Body of pancreas (tissue), 4 donors: ENCODE data around the gene SLC2A4RG. TPM values are rescaled to one million over a fixed set of nuclear protein-coding genes. Genes with fewer than 3 reads are reported as not detected.

Source experiments
- ATAC-seq: fragments of 150-250 bp; one replicate; pipeline ENCODE4 v1.9.1; 2016
- DNase-seq, 4 donors: peaks; one replicate each; pipeline ENCODE4 v3.0.0-alpha.2; 2019
- H3K27ac ChIP-seq, 4 donors: fragments of 200-600 bp; sonication (generic); 1 replicate in 3 of 4; 2 replicates in 1 of 4; pipeline versions ENCODE4 v1.5.1 to v1.6.1; 2016 to 2019; ENCODE audit warnings: mild to moderate bottlenecking in 1 of 4, mixed read lengths in 1 of 4, moderate library complexity in 1 of 4
- H3K27me3 ChIP-seq, 2 donors: fragments of 200-600 bp; sonication (generic); one replicate each; pipeline ENCODE4 v1.6.0; 2016; ENCODE audit warnings: mild to moderate bottlenecking in 1 of 2
- H3K36me3 ChIP-seq, 2 donors: fragments of 200-600 bp; sonication (generic); replicated peaks in 1 of 2; 2 replicates each; pipeline ENCODE4 v1.5.1; 2016; ENCODE audit warnings: low read depth in 2 of 2; ENCODE audit not compliant: insufficient read depth in 1 of 2
- H3K4me1 ChIP-seq: fragments of 200-600 bp; sonication (generic); one replicate; pipeline ENCODE4 v1.6.0; 2016
- H3K4me3 ChIP-seq, 2 donors: fragments of 200-600 bp; sonication (generic); 1 replicate in 1 of 2; 2 replicates in 1 of 2; pipeline ENCODE4 v1.5.1; 2016 to 2019
- H3K9me3 ChIP-seq, 3 donors: fragments of 200-600 bp; sonication (generic); 1 replicate in 2 of 3; 2 replicates in 1 of 3; pipeline ENCODE4 v1.5.1; 2016
- POLR2A ChIP-seq, 3 donors: fragments of 450-650 bp; IDR thresholded peaks; one replicate each; pipeline ENCODE4 v1.6.1; 2016; ENCODE audit warnings: antibody characterized with exemption in 3 of 3, mild to moderate bottlenecking in 2 of 3
- WGBS, 2 donors: methylation state at CpG; one replicate each; pipeline ENCODE4 v1.1.5; 2017; 5-methylcytosine and 5-hydroxymethylcytosine counted together
- intact Hi-C: fragments of 100-400 bp; cut with DNase I; formaldehyde crosslinking; loops from one replicate; pipeline ENCODE4 v1.15.1; 2023
- total RNA-seq, 2 donors: library from RNA; depleted of rRNA; stranded (reverse); fragments of >200 nt; gene quantifications; one replicate each; pipeline ENCODE4 v1.1.0, GENCODE V29; 2016
- TF ChIP-seq, protein P1 (sequence below), 7 experiments: fragments of 450-650 bp in 4 of 7; fragments of 200-600 bp in 3 of 7; sonication (generic) in 3 of 7; IDR thresholded peaks; one replicate each; pipeline ENCODE4 v1.5.1; 2016 to 2019; ENCODE audit warnings: antibody characterized with exemption in 7 of 7

Gene SLC2A4RG
- total RNA-seq, 2 donors from 2014 or later = 30.9 to 69.5 TPM

GRCh38 chr20:63692436-63693082 is 47.0 kb upstream of the SLC2A4RG start:
- ATAC-seq = no peak
- no peaks in the 10 kb centered on the region for H3K36me3 ChIP-seq
- H3K4me1 ChIP-seq = peaks cover 20% of the 10 kb centered on the region
- 72 to 77% methylated on average over 14 to 20 of the region's 20 CpGs for WGBS, 2 donors
- no peak for TF ChIP-seq POLR2A (IDR thresholded peaks at IDR 0.05)
- TF ChIP-seq, protein P1, sequence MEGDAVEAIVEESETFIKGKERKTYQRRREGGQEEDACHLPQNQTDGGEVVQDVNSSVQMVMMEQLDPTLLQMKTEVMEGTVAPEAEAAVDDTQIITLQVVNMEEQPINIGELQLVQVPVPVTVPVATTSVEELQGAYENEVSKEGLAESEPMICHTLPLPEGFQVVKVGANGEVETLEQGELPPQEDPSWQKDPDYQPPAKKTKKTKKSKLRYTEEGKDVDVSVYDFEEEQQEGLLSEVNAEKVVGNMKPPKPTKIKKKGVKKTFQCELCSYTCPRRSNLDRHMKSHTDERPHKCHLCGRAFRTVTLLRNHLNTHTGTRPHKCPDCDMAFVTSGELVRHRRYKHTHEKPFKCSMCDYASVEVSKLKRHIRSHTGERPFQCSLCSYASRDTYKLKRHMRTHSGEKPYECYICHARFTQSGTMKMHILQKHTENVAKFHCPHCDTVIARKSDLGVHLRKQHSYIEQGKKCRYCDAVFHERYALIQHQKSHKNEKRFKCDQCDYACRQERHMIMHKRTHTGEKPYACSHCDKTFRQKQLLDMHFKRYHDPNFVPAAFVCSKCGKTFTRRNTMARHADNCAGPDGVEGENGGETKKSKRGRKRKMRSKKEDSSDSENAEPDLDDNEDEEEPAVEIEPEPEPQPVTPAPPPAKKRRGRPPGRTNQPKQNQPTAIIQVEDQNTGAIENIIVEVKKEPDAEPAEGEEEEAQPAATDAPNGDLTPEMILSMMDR (IDR thresholded peaks at IDR 0.05) = no peak
- H3K27me3 ChIP-seq = no peaks in the 10 kb centered on the region
- no peak overlapping the region for H3K4me3 ChIP-seq
- intact Hi-C loops = no loop called here
- no peaks in the 10 kb centered on the region for H3K9me3 ChIP-seq
- DNase-seq = no peak
- H3K27ac ChIP-seq = peak overlapping the region in 1 of 4 donors; percentile 5

- intact Hi-C loops = no loop called here
- whole genome bisulfite sequencing, 2 donors = 57 to 91% methylated on average over 1 to 10 of the region's 10 CpGs
- Histone ChIP-seq H3K4me3 (no peak overlapping the region), H3K27ac (no peak overlapping the region), H3K9me3 (no peaks in the 10 kb centered on the region), H3K27me3 (no peaks in the 10 kb centered on the region), H3K36me3 (no peaks in the 10 kb centered on the region), H3K4me1 (peaks cover 23% of the 10 kb centered on the region)
- TF ChIP-seq, protein P1 (IDR thresholded peaks at IDR 0.05) = no peak
- no peak for TF ChIP-seq POLR2A (IDR thresholded peaks at IDR 0.05)
- DNase-seq (peak in 1 of 4 donors; percentile 11), ATAC-seq (no peak)
Observed at GRCh38 chr20:63693083-63693732, 46.4 kb upstream of the SLC2A4RG start.

DNA sequence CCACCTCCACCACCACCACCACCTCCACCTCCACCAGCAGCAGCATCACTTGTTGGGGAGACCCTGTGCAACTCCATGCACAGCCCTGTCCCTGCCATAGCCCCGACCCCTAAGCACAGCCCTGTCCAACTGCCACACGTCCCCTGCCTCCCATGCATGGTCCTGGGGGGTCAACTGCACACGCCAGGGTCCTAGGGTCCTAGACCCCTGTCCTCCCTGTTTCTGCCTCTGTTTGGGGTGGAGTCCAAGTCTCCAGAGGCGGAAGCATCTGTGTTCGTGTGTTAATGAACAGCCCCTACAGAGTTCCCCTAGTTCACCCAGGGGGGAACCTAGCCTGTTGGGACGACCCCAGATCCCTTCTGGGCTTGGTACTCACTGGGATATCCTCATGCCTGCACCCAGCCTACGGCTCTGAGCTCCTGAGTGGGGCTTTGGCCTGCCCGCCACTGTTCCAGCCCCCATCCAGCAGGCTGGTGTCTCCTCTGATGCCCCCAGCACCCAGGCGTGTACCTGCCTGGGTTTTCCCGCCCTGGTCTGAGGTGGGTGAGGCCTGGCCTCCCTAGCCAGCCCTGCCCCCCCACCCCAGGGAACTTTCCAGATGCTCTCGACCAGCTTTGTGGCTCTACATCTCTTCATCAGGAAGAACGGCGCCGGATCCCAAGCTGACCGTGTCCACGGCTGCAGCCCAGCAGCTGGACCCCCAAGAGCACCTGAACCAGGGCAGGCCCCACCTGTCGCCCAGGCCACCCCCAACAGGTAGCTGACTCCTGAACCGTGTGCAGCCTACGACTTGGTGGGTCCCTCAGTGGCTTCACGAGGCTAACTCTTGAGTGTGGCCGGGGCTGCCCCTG is 45.6 kb upstream of the SLC2A4RG start:
- H3K36me3 ChIP-seq = no peaks in the 10 kb centered on the region
- H3K27ac ChIP-seq = no peak overlapping the region
- ATAC-seq (no peak), DNase-seq (no peak)
- TF ChIP-seq POLR2A (IDR thresholded peaks at IDR 0.05) = no peak
- TF ChIP-seq, protein P1 (IDR thresholded peaks at IDR 0.05) = no peak
- peaks cover 28% of the 10 kb centered on the region for H3K4me1 ChIP-seq
- H3K27me3 ChIP-seq = no peaks in the 10 kb centered on the region
- H3K4me3 ChIP-seq = no peak overlapping the region
- H3K9me3 ChIP-seq = no peaks in the 10 kb centered on the region
- 89 to 92% methylated on average over 6 to 21 of the region's 21 CpGs for WGBS, 2 donors
- intact Hi-C loops = no loop called here

- Histone ChIP-seq H3K4me1 (peaks cover 36% of the 10 kb centered on the region), H3K36me3 (no peaks in the 10 kb centered on the region), H3K27ac (no peak overlapping the region), H3K27me3 (no peaks in the 10 kb centered on the region), H3K9me3 (no peaks in the 10 kb centered on the region), H3K4me3 (no peak overlapping the region)
- intact Hi-C loops = no loop called here
- ATAC-seq = no peak
- WGBS, 2 donors = 95 to 96% methylated on average over 9 to 28 of the region's 37 CpGs
- DNase-seq = peak in 1 of 4 donors; percentile 15
- TF ChIP-seq, protein P1 (IDR thresholded peaks at IDR 0.05) = no peak
- TF ChIP-seq POLR2A (IDR thresholded peaks at IDR 0.05) = no peak
Observed at GRCh38 chr20:63694584-63695423, 44.8 kb upstream of the SLC2A4RG start.
